ENCODE results near the gene SLC9A1.
A peak's percentile ranks its signal among the peaks of the same experiment; 100 is the strongest.

SLC9A1 gene

DNA sequence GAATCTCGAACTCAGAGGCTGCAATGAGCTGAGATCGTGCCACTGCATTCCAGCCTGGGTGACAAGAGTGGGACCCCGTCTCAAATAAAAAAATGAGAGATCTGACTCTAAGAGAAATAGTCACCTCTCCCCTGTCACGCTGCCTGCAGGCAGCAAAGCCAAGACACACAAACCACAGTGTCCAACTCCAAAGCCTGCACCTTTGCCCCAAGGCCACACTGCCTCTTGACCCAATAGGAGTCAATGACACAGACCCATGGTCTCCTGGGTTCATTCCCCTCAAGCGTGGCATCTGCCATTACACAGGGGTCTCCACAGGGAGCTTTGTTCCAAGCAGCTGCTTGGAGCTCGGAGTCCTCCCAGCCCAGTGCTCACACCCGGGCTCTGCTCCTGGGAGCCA, 46.3 kb downstream of the SLC9A1 start:
- no peak for DNase-seq (ENCODE audit: low read depth in 1 of 2, low spot score in 1 of 2)

DNA sequence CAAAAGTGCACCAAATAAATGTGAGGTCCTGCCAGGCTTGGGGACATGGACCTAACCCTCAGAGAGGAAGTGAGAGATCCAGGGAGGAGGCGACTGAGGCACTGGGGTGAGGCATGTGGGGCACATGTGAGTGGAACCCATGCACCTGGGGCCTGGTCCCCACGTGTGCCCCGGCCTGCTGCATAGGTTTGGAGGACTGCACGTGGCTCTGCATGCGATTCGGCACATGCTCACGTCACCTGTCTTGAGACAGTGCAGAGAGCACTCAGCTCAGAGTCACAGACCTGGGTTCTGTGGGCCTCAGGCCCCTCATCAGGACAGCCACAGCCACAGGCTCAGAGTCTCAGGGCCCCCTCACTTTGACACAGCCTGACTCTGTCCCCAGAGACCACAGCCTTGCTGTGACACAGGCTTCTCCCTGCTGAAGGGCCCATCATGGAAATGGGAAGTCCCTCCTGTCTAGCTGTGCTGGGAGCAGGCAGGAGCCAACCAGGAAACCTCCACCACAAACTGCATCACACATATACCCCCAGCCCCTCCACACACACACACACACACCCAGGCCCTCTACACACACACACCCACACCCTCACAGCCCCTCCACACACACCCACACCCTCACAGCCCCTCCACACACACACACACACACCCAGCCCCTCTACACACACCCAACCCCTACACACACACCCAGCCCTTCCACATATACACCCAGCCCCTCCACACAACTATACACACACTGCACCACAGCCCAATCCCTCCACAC, 48.2 kb downstream of the SLC9A1 start:
- no peak for DNase-seq (ENCODE audit: low read depth in 1 of 2, low spot score in 1 of 2)

- no peak for DNase-seq (ENCODE audit: low read depth in 1 of 2, low spot score in 1 of 2)
These were observed 49.9 kb downstream of the SLC9A1 start for GRCh38 chr1:27105018-27105417.

DNA sequence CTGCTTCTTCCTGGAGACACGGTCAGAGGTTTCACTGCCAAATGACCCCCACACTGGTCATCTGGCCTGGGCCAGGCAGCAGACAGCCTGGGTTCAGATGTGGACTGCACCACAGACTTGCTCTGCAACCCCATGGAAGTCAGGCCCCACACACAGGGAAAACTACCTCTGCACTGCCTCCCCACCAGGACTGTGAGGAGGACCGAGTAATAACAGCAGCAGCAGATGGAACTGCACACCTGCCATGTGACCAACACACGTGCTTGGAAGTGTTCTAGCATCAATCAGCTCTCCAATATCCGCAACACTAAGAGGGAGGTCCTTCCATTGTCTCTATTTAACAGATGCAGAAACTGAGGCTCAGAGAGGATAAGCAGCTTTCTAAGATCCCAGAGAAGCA, 51.4 kb downstream of the SLC9A1 start:
- DNase-seq (ENCODE audit: low read depth in 1 of 2, low spot score in 1 of 2), result no peak

DNA sequence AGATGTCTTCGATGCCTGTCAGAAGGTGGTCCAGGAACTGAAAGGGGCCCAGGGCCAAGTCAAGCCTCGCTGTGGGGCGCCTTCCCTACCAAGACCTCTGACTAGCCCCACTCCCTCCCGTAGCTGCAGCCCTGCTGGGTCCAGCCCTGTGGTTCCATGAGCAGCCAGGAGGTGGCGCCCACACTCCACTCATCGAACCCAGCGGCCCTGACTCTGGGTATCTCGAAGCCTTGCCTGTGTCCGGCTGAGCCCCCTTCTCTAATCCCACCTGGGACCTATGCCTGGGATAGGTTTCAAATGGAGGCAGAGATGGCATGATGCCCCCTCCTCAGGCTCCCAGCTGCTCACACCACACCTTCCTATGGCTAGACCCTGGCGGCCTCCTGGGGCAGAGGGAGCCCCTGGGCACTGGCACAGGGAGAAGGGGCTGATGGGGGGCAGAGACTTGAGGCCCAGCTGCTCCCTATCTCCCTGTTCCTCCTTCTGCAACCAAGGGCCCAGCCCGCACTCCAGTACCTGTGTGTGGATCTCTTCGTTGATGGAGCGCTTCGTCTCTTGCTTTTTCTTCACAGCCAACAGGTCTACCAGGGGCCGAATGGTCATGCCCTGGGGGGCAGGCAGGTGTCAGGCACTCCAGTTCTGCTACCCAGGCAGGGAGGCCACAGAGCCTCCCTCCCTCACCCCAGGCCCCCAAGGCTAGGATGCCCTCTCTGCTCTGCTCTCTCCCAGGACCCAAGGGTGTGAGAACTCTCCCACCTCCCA, 52.0 kb downstream of the SLC9A1 start:
- peak; percentile 76 to 81 for DNase-seq (ENCODE audit: low read depth in 1 of 2, low spot score in 1 of 2)

GRCh38 chr1:27102134-27102706, 52.7 kb downstream of the SLC9A1 start:
- DNase-seq (ENCODE audit: low read depth in 1 of 2, low spot score in 1 of 2), result no peak

DNA sequence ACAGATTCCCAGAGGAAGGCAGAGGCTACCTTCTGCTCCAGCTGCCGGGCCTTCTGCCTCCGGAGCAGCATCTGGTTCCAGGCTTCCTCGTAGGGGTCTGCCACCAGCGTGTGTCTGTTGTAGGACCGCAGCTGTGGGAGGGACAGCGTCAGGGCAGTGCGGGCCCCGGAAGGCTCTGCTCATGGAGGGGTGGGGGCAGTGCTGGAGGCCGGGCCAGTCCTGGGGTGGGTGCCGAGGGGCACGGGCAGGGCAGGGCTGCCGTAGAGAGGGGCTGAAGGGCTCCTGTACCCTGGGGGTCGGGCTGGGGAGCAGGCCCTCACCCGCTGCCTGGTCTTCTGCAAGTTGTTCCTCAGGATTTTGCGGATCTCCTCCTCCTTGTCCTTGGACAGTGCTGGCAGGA, 53.2 kb downstream of the SLC9A1 start:
- DNase-seq (ENCODE audit: low read depth in 1 of 2, low spot score in 1 of 2), result no peak

DNA sequence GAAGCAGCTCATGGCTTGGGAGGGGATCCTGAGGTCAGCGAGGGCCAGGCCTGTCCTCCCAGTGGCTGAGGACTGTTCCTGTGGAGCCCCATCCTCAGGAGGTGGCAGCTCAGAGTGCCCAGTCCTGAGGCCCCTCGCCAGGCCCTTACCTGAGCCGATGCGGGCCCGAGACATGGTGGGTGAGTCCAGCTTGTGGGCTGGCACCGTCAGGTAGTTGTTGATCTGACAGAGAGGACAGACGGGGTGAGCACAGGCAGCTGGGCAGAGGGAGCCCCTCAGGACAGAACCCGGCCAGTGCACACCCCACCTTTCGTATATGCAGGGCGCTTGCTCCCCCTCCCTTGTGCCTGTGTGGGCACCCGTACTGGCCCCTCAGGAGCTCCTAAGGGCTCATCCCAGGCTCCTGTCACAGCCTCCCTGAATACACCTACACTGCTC, 53.9 kb downstream of the SLC9A1 start:
- no peak for DNase-seq (ENCODE audit: low read depth in 1 of 2, low spot score in 1 of 2)

GRCh38 chr1:27100335-27101053, 54.4 kb downstream of the SLC9A1 start:
- DNase-seq (ENCODE audit: low read depth in 1 of 2, low spot score in 1 of 2), result no peak

DNA sequence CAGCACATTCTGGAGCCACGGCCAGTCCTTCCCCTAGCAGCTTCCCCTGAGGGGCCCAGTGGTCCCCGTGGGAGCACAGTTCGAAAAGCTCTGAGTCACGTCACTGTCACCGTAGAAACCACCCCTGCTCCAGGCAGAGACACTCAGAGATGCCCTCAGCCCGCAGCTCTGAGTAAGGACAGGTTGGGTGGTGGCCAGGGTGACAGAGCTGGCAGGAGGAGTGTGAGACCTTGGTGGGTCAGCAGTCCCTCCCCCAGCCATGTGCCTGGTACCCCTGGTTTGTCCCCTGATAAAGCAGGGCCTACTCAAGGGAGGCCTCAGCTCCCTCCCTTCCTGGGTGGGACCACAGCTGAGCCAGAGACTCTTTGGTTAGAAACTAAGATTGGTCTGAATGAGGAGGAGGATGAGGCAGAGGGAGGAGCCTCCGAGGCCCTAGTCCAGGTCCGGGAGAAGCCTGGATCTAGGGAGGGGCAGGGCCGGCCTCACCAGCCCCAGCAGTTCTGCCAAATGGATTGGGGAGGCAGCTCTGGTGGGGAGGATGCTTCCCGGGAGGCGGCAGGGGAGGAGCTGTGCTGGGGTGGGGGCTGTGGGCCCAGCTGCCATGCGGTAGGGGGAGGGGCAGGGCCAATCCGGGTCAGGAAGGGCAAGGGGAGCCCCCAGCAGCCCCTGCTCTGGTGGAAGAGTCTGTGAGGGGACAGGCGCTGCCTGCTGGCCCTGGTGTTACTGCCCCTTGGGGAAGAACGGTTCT, 55.2 kb downstream of the SLC9A1 start:
- no peak for DNase-seq (ENCODE audit: low read depth in 1 of 2, low spot score in 1 of 2)

DNA sequence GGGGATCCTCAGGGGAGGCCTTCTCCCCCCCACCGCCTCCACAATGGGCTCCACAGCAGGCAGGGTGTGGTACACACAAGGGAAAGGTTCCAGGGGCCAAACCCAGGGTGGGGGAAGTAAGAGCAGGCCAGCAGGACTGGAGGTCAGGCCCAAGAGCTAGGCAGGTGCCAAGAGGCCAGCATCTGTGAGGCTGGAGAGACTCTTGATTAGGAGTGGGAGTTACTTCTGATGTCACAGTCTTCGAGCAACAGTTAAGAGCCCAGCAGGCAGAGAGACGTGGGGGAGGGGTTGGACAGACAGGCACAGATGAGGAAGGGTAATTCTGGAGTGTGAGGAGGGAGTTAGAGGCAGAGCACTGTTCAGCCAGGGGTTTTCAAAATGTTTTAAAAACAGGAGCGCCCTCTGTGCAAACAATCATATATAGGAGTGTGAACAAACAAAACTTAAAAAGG, 55.8 kb downstream of the SLC9A1 start:
- DNase-seq (ENCODE audit: low read depth in 1 of 2, low spot score in 1 of 2), result no peak

GRCh38 chr1:27098431-27099134, 56.3 kb downstream of the SLC9A1 start:
- no peak for DNase-seq (ENCODE audit: low read depth in 1 of 2, low spot score in 1 of 2)

- peak; percentile 52 to 62 for DNase-seq (ENCODE audit: low read depth in 1 of 2, low spot score in 1 of 2)
These were observed 57.4 kb downstream of the SLC9A1 start for GRCh38 chr1:27097484-27097917.

DNA sequence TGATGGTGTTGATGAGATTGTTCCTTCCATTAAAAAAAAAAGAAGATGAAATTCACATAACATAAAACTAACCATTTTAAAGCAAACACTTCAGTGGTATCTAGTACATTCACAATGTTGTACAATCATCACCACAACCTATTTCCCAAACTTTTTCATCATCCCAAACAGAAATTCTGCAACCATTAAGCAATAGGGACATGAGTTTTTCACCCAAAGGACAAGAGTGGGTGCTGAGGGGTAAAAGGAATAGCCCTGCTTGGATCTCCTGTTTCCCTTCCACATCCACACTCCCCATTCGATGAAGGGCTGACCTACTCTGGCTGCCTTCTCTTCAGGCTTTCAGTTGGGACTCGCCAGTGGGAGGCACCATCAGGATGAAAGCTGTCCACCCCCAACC, 59.3 kb downstream of the SLC9A1 start:
- DNase-seq (ENCODE audit: low read depth in 1 of 2, low spot score in 1 of 2), result no peak

DNA sequence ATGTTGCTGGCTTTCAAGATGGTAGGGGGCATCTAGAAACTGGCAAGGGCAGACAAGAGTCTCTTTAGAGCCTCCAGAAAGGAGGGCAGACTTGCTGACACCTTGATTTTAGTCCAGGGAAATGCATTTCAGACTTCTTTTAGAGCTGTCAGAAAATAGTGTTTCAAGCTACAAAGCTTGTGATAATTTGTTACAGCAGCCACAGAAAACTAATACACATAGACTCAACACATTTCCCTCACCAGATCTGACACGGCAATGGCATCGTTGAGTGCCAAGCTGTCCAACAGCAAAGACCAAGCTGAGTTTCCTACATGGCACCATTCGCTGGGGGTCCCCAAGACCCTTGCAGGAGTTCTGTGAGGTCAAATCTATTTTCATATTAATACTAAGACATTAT, 62.0 kb downstream of the SLC9A1 start:
- DNase-seq (ENCODE audit: low read depth in 1 of 2, low spot score in 1 of 2), result no peak

DNA sequence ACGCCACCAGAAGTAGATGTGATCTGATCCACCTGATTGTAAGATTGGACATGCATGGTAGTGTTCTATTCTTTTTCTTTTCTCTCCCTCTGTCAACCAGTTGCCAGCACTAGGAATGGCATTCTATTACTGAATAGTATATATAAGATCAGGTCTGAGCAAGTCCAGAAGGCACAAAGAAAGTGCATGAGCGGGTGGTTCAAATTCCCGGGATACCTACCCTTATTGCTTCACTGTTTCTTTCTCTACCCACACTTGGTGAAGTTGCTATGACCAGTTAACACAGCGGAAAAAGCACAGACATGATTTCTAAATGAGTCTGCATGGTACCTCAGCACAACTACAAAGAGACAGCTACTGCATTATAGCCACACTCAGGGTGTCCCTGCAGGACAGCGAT, 64.0 kb downstream of the SLC9A1 start:
- DNase-seq (ENCODE audit: low read depth in 1 of 2, low spot score in 1 of 2), result no peak

DNA sequence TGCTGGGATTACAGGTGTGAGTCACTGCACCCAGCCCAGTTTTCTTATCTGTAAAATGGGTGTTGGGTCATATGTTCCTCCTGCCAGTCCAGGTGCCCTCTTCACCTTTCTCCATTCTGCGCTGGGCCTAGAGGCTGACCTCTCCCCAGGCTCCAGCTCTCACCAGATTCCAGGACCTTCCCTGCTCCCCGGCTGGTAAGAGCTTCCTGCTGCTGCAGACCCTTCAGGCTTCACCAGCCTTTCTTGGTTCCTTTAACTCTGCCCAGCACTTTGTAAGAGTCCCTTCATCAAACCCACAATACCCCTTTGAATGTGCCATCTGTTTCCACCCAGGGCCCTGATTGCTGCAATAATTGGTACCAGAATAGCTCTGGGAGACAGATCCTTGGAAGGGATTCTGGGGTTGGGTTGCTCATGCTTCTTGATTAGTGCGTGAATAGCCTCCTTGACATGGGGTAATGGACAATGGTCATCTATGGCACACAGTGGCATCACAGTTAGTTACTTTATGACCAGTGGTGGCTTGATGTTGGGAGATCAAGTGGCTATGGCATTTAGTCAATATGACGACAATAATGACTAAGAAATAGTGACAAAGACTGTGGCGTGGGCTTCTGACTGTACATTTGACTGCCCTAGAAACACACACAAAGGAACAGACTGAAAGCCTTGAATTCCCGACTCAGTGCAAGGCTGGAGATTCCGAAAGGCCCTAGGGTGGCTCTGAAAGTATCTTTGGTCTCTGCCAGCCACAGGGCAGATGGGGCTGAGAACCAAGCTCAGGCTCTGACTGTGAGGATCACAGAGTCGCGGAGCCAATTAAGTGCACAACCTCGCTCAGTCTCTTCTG, 67.3 kb downstream of the SLC9A1 start:
- DNase-seq (ENCODE audit: low read depth in 1 of 2, low spot score in 1 of 2), result no peak

DNA sequence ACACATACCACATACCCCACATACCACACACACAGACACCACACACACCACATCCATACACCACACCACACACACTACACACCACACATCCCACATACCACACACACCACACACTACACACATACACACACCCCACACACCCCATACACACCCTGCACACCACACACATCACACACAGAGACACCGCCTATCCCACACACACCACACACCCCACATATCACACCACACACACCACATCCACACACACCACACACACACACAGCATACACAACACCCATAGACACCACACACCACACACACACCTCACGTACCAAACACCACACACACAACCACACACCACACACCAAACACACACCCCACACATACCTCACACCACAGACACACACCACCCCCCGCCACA, 68.3 kb downstream of the SLC9A1 start:
- no peak for DNase-seq (ENCODE audit: low read depth in 1 of 2, low spot score in 1 of 2)

- DNase-seq (ENCODE audit: low read depth in 1 of 2, low spot score in 1 of 2), result no peak
These were observed 68.9 kb downstream of the SLC9A1 start for GRCh38 chr1:27086026-27086425.

Measured in activated CD4-positive, alpha-beta T cell treated with anti-CD3 and anti-CD28 coated beads, Interleukin-2, amount 50 U/mL, for 24 hours (primary cell).